Body of pancreas (tissue), 4 donors: ENCODE results near the gene PPP1R2C.

Experiments
- CTCF ChIP-seq, 7 experiments: fragments of 450-650 bp in 4 of 7; fragments of 200-600 bp in 3 of 7; sonication (generic) in 3 of 7; IDR thresholded peaks; one replicate each; pipeline ENCODE4 v1.5.1; 2016 to 2019; ENCODE audit warnings: antibody characterized with exemption in 7 of 7
- POLR2A ChIP-seq, 3 donors: fragments of 450-650 bp; IDR thresholded peaks; one replicate each; pipeline ENCODE4 v1.6.1; 2016; ENCODE audit warnings: antibody characterized with exemption in 3 of 3, mild to moderate bottlenecking in 2 of 3

GRCh38 chrX:42755815-42756214 is 22.1 kb downstream of the PPP1R2C start:
- TF ChIP-seq CTCF (IDR thresholded peaks at IDR 0.05) (no peak), POLR2A (IDR thresholded peaks at IDR 0.05) (no peak)
